Measurements from ENCODE around the gene NR2E3. TPM values are rescaled to one million over a fixed set of nuclear protein-coding genes. Genes with fewer than 3 reads are reported as not detected.

NR2E3 gene
- total RNA-seq, 4 donors from 2014 or later, result 0.45 to 1.0 (median 0.54) TPM; not detected in 1

- no peak for DNase-seq
- Histone ChIP-seq H3K4me3 (replicated peaks in 1 of 3) (no peak overlapping the region), H3K27ac (no peak overlapping the region), H3K9me3 (no peaks in the 10 kb centered on the region), H3K36me3 (no peaks in the 10 kb centered on the region), H3K4me1 (no peaks in the 10 kb centered on the region), H3K27me3 (no peaks in the 10 kb centered on the region)
- intact Hi-C loops (cut with DNase I), result no loop called here
- TF ChIP-seq CTCF (IDR thresholded peaks at IDR 0.05) (no peak), POLR2A (IDR thresholded peaks at IDR 0.05) (no peak)
- 44 to 63% methylated on average over 7 of the region's 7 CpGs for WGBS, 2 donors
Measured at GRCh38 chr15:71806452-71806931, 3.9 kb upstream of the NR2E3 start.

GRCh38 chr15:71807125-71807629, 3.2 kb upstream of the NR2E3 start:
- H3K27me3 ChIP-seq, result no peaks in the 10 kb centered on the region
- no peaks in the 10 kb centered on the region for H3K4me1 ChIP-seq
- H3K4me3 ChIP-seq (replicated peaks in 1 of 3), result no peak overlapping the region
- WGBS, 2 donors, result 71% methylated on average over 15 of the region's 15 CpGs
- no peak overlapping the region for H3K27ac ChIP-seq
- TF ChIP-seq POLR2A (IDR thresholded peaks at IDR 0.05) (no peak), CTCF (IDR thresholded peaks at IDR 0.05) (no peak)
- intact Hi-C loops (cut with DNase I), result no loop called here
- H3K36me3 ChIP-seq, result no peaks in the 10 kb centered on the region
- no peak for DNase-seq
- no peaks in the 10 kb centered on the region for H3K9me3 ChIP-seq

- H3K27me3 ChIP-seq, result no peaks in the 10 kb centered on the region
- no peaks in the 10 kb centered on the region for H3K4me1 ChIP-seq
- H3K4me3 ChIP-seq (replicated peaks in 1 of 3), result no peak overlapping the region
- DNase-seq, result no peak
- WGBS, 2 donors, result 62 to 63% methylated on average over 4 of the region's 4 CpGs
- H3K36me3 ChIP-seq, result no peaks in the 10 kb centered on the region
- TF ChIP-seq POLR2A (IDR thresholded peaks at IDR 0.05) (no peak), CTCF (IDR thresholded peaks at IDR 0.05) (no peak)
- no peak overlapping the region for H3K27ac ChIP-seq
- H3K9me3 ChIP-seq, result no peaks in the 10 kb centered on the region
- intact Hi-C loops (cut with DNase I), result no loop called here
Measured at GRCh38 chr15:71807691-71808091, 2.7 kb upstream of the NR2E3 start.

GRCh38 chr15:71808311-71809020, 1.9 kb upstream of the NR2E3 start:
- no peak for TF ChIP-seq CTCF (IDR thresholded peaks at IDR 0.05)
- TF ChIP-seq POLR2A (IDR thresholded peaks at IDR 0.05), result no peak
- WGBS, 2 donors, result 88 to 89% methylated on average over 18 of the region's 18 CpGs
- intact Hi-C loops (cut with DNase I), result no loop called here
- Histone ChIP-seq H3K4me1 (no peaks in the 10 kb centered on the region), H3K27ac (no peak overlapping the region), H3K36me3 (no peaks in the 10 kb centered on the region), H3K9me3 (no peaks in the 10 kb centered on the region), H3K4me3 (replicated peaks in 1 of 3) (no peak overlapping the region), H3K27me3 (no peaks in the 10 kb centered on the region)
- DNase-seq, result no peak

- 65 to 73% methylated on average over 6 to 7 of the region's 8 CpGs for WGBS, 2 donors
- Histone ChIP-seq H3K27me3 (no peaks in the 10 kb centered on the region), H3K9me3 (no peaks in the 10 kb centered on the region), H3K36me3 (no peaks in the 10 kb centered on the region), H3K4me3 (replicated peaks in 1 of 3) (no peak overlapping the region), H3K4me1 (no peaks in the 10 kb centered on the region), H3K27ac (no peak overlapping the region)
- intact Hi-C loops (cut with DNase I), result no loop called here
- no peak for DNase-seq
- no peak for TF ChIP-seq CTCF (IDR thresholded peaks at IDR 0.05)
- TF ChIP-seq POLR2A (IDR thresholded peaks at IDR 0.05), result no peak
Measured at GRCh38 chr15:71809346-71809745, 1.0 kb upstream of the NR2E3 start.

All from thyroid gland (tissue), 4 donors.